HepG2 (cell line): ENCODE data around the gene KAT6B. TPM values are rescaled to one million over a fixed set of nuclear protein-coding genes. Genes with fewer than 3 reads are reported as not detected.

Experiments
- ATAC-seq: fragments of 200-7000 bp; cut with Tn5 transposase; 3 replicates; pipeline ENCODE4 v1.9.1; 2020; ENCODE audit warnings: mild to moderate bottlenecking, moderate library complexity
- BruUV-seq: library from RNA; stranded (reverse); fragments of 400-500 nt; replicated peaks from 2 replicates; lab custom pipeline; 2021; lab: Mats Ljungman, UMichigan
- CTCF ChIA-PET: fragments of 300-600 bp; formaldehyde crosslinking; extraction: SDS; loops from one replicate; lab custom pipeline; 2021; ENCODE audit warnings: low total read pairs, inconsistent platforms, low intra/inter-chr PET ratio; lab: Yijun Ruan, JAX
- POLR2A ChIA-PET: fragments of 350-600 bp; sonication (Branson Sonifier 250); formaldehyde crosslinking; loops from one replicate; lab custom pipeline; 2020; ENCODE audit warnings: antibody characterized with exemption, inconsistent platforms; lab: Yijun Ruan, JAX
- DNase-seq: peaks from one replicate; pipeline ENCODE4 v3.0.0-alpha.2; 2015; ENCODE audit warnings: low spot score
- FAIRE-seq: peaks from 3 replicates; lab custom pipeline; 2011; peaks lifted over from hg19 to GRCh38; lab: Jason Lieb, UNC
- H2AFZ ChIP-seq: one replicate; pipeline ENCODE4 v1.6.1; 2011; ENCODE audit warnings: low read length, inconsistent platforms
- H3K27ac ChIP-seq: fragments of 300-600 bp; 3 replicates; pipeline ENCODE4 v1.8.0; 2011; ENCODE audit warnings: mixed run types, mild to moderate bottlenecking, mixed read lengths, low read length, inconsistent platforms; ENCODE audit not compliant: insufficient read depth; ENCODE audit errors: extremely low read length
- H3K27me3 ChIP-seq, 2 experiments: fragments of 200-600 bp in 1 of 2; 2 replicates in 1 of 2; 3 replicates in 1 of 2; pipeline versions ENCODE4 v1.6.0 to v1.8.0; 2011; ENCODE audit warnings: low read length in 2 of 2, mild to moderate bottlenecking in 2 of 2, moderate library complexity in 2 of 2, inconsistent platforms in 1 of 2; ENCODE audit not compliant: insufficient read depth in 2 of 2, control insufficient read depth in 1 of 2
- H3K36me3 ChIP-seq, 2 experiments: fragments of 200-600 bp in 1 of 2; replicated peaks in 1 of 2; 2 replicates in 1 of 2; 3 replicates in 1 of 2; pipeline versions ENCODE4 v1.5.1 to v1.8.0; 2011; ENCODE audit warnings: low read length in 2 of 2, inconsistent platforms in 1 of 2; ENCODE audit not compliant: insufficient read depth in 2 of 2, control insufficient read depth in 1 of 2
- H3K4me1 ChIP-seq: 2 replicates; pipeline ENCODE4 v1.5.1; 2012; ENCODE audit warnings: low read length, inconsistent platforms; ENCODE audit not compliant: insufficient read depth
- H3K4me2 ChIP-seq: 2 replicates; pipeline ENCODE4 v1.6.0; 2011; ENCODE audit warnings: low read depth, low read length, inconsistent platforms
- H3K4me3 ChIP-seq, 3 experiments: fragments of 200-600 bp in 1 of 3; sonication (generic), shearing (Covaris generic) in 1 of 3; replicated peaks in 1 of 3; 2 replicates each; pipeline ENCODE4 v1.5.1; 2011 to 2016; ENCODE audit warnings: low read length in 3 of 3, inconsistent platforms in 2 of 3, low read depth in 2 of 3, mild to moderate bottlenecking in 2 of 3, control low read depth in 1 of 3, mixed read lengths in 1 of 3; ENCODE audit not compliant: insufficient read depth in 1 of 3
- H3K79me2 ChIP-seq: one replicate; pipeline ENCODE4 v1.6.1; 2011; ENCODE audit warnings: low read length, inconsistent platforms; ENCODE audit not compliant: insufficient read depth
- H3K9ac ChIP-seq: 2 replicates; pipeline ENCODE4 v1.6.0; 2011; ENCODE audit warnings: mild to moderate bottlenecking, low read depth, low read length, inconsistent platforms; ENCODE audit not compliant: insufficient read depth
- H3K9me3 ChIP-seq: 2 replicates; pipeline ENCODE4 v1.5.1; 2012; ENCODE audit warnings: mild to moderate bottlenecking, low read length
- H4K20me1 ChIP-seq: 2 replicates; pipeline ENCODE4 v1.6.0; 2011; ENCODE audit warnings: inconsistent platforms, mild to moderate bottlenecking, low read length, moderate library complexity; ENCODE audit not compliant: insufficient read depth
- ARID5B ChIP-seq: IDR thresholded peaks from 2 replicates; pipeline ENCODE4 v1.4.0; 2020; ENCODE audit warnings: mild to moderate bottlenecking, missing genetic modification reagents
- IKZF4 ChIP-seq: sonication (generic); formaldehyde crosslinking; IDR thresholded peaks from 2 replicates; pipeline ENCODE4 v1.5.1; 2020; ENCODE audit warnings: borderline replicate concordance, mild to moderate bottlenecking, low read depth, missing genetic modification reagents; ENCODE audit errors: not compliant biosample characterization
- KDM6A ChIP-seq: IDR thresholded peaks from 2 replicates; pipeline ENCODE4 v1.6.1; 2016; ENCODE audit warnings: low read depth
- RCOR2 ChIP-seq: IDR thresholded peaks from 2 replicates; pipeline ENCODE4 v1.6.1; 2016; ENCODE audit warnings: missing biosample characterization, missing genetic modification reagents
- SNRNP70 ChIP-seq: fragments of 200-400 bp; formaldehyde crosslinking; IDR thresholded peaks from 2 replicates; pipeline ENCODE4 v1.6.1; 2017; ENCODE audit warnings: mild to moderate bottlenecking, low read depth, low read length, moderate library complexity
- SRSF1 ChIP-seq: fragments of 200-400 bp; formaldehyde crosslinking; optimal IDR thresholded peaks from 2 replicates; pipeline ENCODE3; 2017; ENCODE audit warnings: mild to moderate bottlenecking, low read depth, low read length, moderate library complexity
- STAT5B ChIP-seq: sonication (generic); formaldehyde crosslinking; IDR thresholded peaks from 2 replicates; pipeline ENCODE4 v1.4.0; 2020; ENCODE audit warnings: missing genetic modification reagents
- ZBTB20 ChIP-seq: sonication (generic); formaldehyde crosslinking; IDR thresholded peaks from 2 replicates; pipeline ENCODE4 v1.8.1; 2023; ENCODE audit warnings: missing genetic modification reagents, low read depth, mild to moderate bottlenecking, borderline replicate concordance
- ZFP90 ChIP-seq: sonication (generic); formaldehyde crosslinking; IDR thresholded peaks from 2 replicates; pipeline ENCODE4 v1.8.0; 2022; ENCODE audit warnings: missing genetic modification reagents, mild to moderate bottlenecking, inconsistent platforms, borderline replicate concordance
- ZNF431 ChIP-seq: sonication (generic); formaldehyde crosslinking; IDR thresholded peaks from 2 replicates; pipeline ENCODE4 v1.9.0; 2022; ENCODE audit warnings: missing genetic modification reagents, low read depth, mild to moderate bottlenecking, borderline replicate concordance
- ZNF567 ChIP-seq: sonication (generic); formaldehyde crosslinking; IDR thresholded peaks from 2 replicates; pipeline ENCODE4 v1.8.1; 2023; ENCODE audit warnings: mild to moderate bottlenecking, missing genetic modification reagents, borderline replicate concordance
- ZNF746 ChIP-seq: sonication (generic); formaldehyde crosslinking; IDR thresholded peaks from 2 replicates; pipeline ENCODE4 v1.8.0; 2022; ENCODE audit warnings: mild to moderate bottlenecking, missing genetic modification reagents
- ZNF766 ChIP-seq: sonication (generic); formaldehyde crosslinking; IDR thresholded peaks from 2 replicates; pipeline ENCODE4 v1.5.0; 2020; ENCODE audit warnings: missing genetic modification reagents, borderline replicate concordance
- ZNF816 ChIP-seq: sonication (generic); formaldehyde crosslinking; IDR thresholded peaks from 2 replicates; pipeline ENCODE4 v1.8.0; 2022; ENCODE audit warnings: missing genetic modification reagents, mild to moderate bottlenecking, borderline replicate concordance
- ZSCAN5A ChIP-seq: sonication (generic); formaldehyde crosslinking; IDR thresholded peaks from 2 replicates; pipeline ENCODE4 v1.8.0; 2022; ENCODE audit warnings: mild to moderate bottlenecking, missing genetic modification reagents, borderline replicate concordance
- WGBS: methylation state at CpG from one replicate; pipeline ENCODE4 v1.1.6; 2017; ENCODE audit warnings: low lambda C conversion rate; 5-methylcytosine and 5-hydroxymethylcytosine counted together
- in situ Hi-C: cut with HindIII; loops from 2 replicates; pipeline ENCODE4 v1.10.0; 2017; ENCODE audit warnings: low pct_unique_long_range_greater_than_20kb; ENCODE audit not compliant: extremely low pct_ligation_motif_present
- intact Hi-C: fragments of 100-400 bp; cut with micrococcal nuclease; formaldehyde crosslinking; loops from one replicate; pipeline ENCODE4 v1.10.0; 2022; ENCODE audit not compliant: unreplicated experiment
- polyA plus RNA-seq, 8 experiments: library from polyadenylated mRNA; depleted of rRNA in 3 of 8; stranded (reverse) in 7 of 8; unstranded in 1 of 8; fragments of >200 nt; fragmentation: Illumina TruSeq in 4 of 8; extraction: Trizol in 4 of 8; gene quantifications; 2 replicates each; pipeline versions ENCODE4 v1.2.1 to v1.2.3, GENCODE V29; 2011 to 2016; ENCODE audit warnings: low read depth in 4 of 8, missing spikeins in 1 of 8, mixed read lengths in 1 of 8; ENCODE audit not compliant: insufficient read depth in 1 of 8
- total RNA-seq, 5 experiments: library from RNA; depleted of rRNA; stranded (reverse); fragments of >200 nt; fragmentation: Illumina TruSeq; extraction: Trizol; gene quantifications; 2 replicates each; pipeline ENCODE4 v1.2.3, GENCODE V29; 2016; ENCODE audit warnings: low read depth in 1 of 5

Gene KAT6B
- total and polyA plus RNA-seq, 2 of the 13 experiments (the other 11 are each of a cell fraction or from before 2014, with no cell fraction given): 3.0 to 9.5 TPM

DNA sequence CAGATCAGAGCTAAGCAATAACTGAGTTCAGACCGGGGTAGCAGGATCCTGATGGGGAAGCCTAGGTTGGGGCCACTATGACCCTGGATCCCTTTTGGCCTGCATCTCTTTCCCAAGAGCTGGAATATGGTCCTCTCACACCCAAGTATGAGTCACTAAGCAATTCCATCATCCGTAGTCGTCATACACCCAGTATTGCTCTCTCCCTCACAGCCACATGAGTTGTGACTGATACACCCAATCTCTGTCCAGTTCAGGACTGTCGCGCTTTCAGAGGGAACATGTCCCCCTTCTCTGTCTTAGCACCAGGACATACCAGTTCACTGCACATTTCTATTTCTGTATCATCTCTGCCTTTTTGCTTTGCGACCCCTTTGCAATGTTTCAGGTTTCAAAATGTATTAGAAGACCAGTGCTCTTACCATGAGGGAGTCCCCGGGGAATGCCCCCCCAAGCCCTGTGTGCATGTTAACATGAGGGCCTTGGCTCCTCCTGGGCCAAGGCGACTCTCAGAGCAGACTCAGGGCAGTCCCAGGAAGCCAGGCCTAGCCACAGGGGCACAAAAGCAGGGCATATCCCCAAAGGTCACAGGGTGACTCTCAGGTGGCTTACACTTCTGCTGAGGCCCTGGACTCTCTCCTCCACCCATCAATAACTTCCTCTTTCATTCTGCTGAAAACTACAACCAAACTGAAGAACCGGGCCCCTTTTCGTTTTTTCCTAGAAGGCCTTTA lies 209.7 kb downstream of the KAT6B start:
- no peaks in the 10 kb centered on the region for H3K9me3 ChIP-seq
- TF ChIP-seq IKZF4 (CRISPR knock-in tag) (no peak), SRSF1 (no peak), ZBTB20 (CRISPR knock-in tag) (no peak), RCOR2 (CRISPR knock-in tag) (no peak), ZFP90 (no peak), ZNF431 (no peak), STAT5B (CRISPR knock-in tag) (no peak), SNRNP70 (no peak), KDM6A (CRISPR knock-in tag) (no peak), ZNF816 (CRISPR knock-in tag) (no peak), ZNF567 (CRISPR knock-in tag) (no peak), ZNF746 (CRISPR knock-in tag) (no peak), ZNF766 (no peak), ARID5B (CRISPR knock-in tag) (no peak), ZSCAN5A (CRISPR knock-in tag) (no peak)
- no peak overlapping the region for H2AFZ ChIP-seq
- intact Hi-C loops: no loop called here
- peaks cover 0 to 6% of the 10 kb centered on the region in 2 experiments; a peak in 1 of 5 replicates for H3K27me3 ChIP-seq
- H3K4me1 ChIP-seq: peaks cover 7% of the 10 kb centered on the region; the same call in 1 of the 2 replicates
- FAIRE-seq (no peak), DNase-seq (no peak), ATAC-seq (no peak)
- no peak overlapping the region for H3K27ac ChIP-seq
- H4K20me1 ChIP-seq: no peaks in the 10 kb centered on the region
- H3K4me2 ChIP-seq: no peak overlapping the region
- ChIA-PET POLR2A (no interaction called here), CTCF (no interaction called here)
- H3K4me3 ChIP-seq: no peak overlapping the region
- BruUV-seq: no TSS peak
- WGBS: 63% methylated on average over 9 of the region's 10 CpGs
- H3K9ac ChIP-seq: no peak overlapping the region
- in situ Hi-C loops: no loop called here
- H3K79me2 ChIP-seq: no peaks in the 10 kb centered on the region
- H3K36me3 ChIP-seq: no peaks in the 10 kb centered on the region; a peak in 1 of 5 replicates
